Activated CD8-positive, alpha-beta T cell treated with anti-CD3 and anti-CD28 coated beads for 36 hours (primary cell): ENCODE data around the gene MRPL11. TPM values are rescaled to one million over a fixed set of nuclear protein-coding genes. Genes with fewer than 3 reads are reported as not detected.

ENCODE experiments used
- ATAC-seq: fragments of 200-7000 bp; cut with Tn5 transposase; one replicate; pipeline ENCODE4 v1.10.0; 2021; ENCODE audit warnings: mild to moderate bottlenecking, moderate library complexity
- CTCF ChIA-PET: fragments of 350-600 bp; sonication (Branson Sonifier 250); formaldehyde crosslinking; loops from one replicate; lab custom pipeline; 2021; ENCODE audit warnings: antibody characterized with exemption; lab: Charles Lee
- POLR2A ChIA-PET: fragments of 350-600 bp; sonication (Branson Sonifier 250); formaldehyde crosslinking; loops from one replicate; lab custom pipeline; 2021; ENCODE audit warnings: antibody characterized with exemption; lab: Charles Lee
- DNase-seq: peaks from one replicate; pipeline ENCODE4 v3.0.0-alpha.2; 2020
- H3K27ac Mint-ChIP-seq: one replicate; pipeline ENCODE4 v1.8.0; 2021; ENCODE audit warnings: mild to moderate bottlenecking, mixed read lengths
- H3K27me3 Mint-ChIP-seq: one replicate; pipeline ENCODE4 v1.8.0; 2021; ENCODE audit warnings: mixed read lengths
- H3K36me3 Mint-ChIP-seq: one replicate; pipeline ENCODE4 v1.8.0; 2021; ENCODE audit warnings: low read depth, mixed read lengths
- H3K4me1 Mint-ChIP-seq: one replicate; pipeline ENCODE4 v1.8.0; 2021; ENCODE audit warnings: low read depth, mixed read lengths
- H3K4me3 Mint-ChIP-seq: one replicate; pipeline ENCODE4 v1.8.0; 2021; ENCODE audit warnings: mild to moderate bottlenecking, moderate library complexity, mixed read lengths
- H3K9me3 Mint-ChIP-seq: one replicate; pipeline ENCODE4 v1.8.0; 2021; ENCODE audit warnings: mixed read lengths
- CTCF ChIP-seq: fragments of 200-600 bp; IDR thresholded peaks from one replicate; pipeline ENCODE4 v1.8.0; 2022; ENCODE audit warnings: antibody characterized with exemption, mild to moderate bottlenecking
- intact Hi-C: fragments of 100-400 bp; cut with micrococcal nuclease; formaldehyde crosslinking; loops from one replicate; pipeline ENCODE4 v1.10.0; 2022
- total RNA-seq, 2 experiments: library from RNA; stranded (reverse); gene quantifications; one replicate each; pipeline ENCODE4 v1.2.3, GENCODE V29; 2021

The MRPL11 gene
- total RNA-seq, 2 experiments from 2014 or later, result 135 to 142 TPM

GRCh38 chr11:66462911-66463310 is 24.3 kb upstream of the MRPL11 start:
- peak overlapping the region; percentile 78 for H3K27ac Mint-ChIP-seq
- peaks cover 48% of the 10 kb centered on the region for H3K4me1 Mint-ChIP-seq
- TF ChIP-seq CTCF, result no peak
- H3K36me3 Mint-ChIP-seq, result no peaks in the 10 kb centered on the region
- H3K9me3 Mint-ChIP-seq, result no peaks in the 10 kb centered on the region
- POLR2A ChIA-PET, result interaction anchor here (0.7 to 1.2 kb wide), 2 partner anchors 9 to 24 kb away, joined by 3 read pairs; partner anchors contain the start of gene MRPL11
- CTCF ChIA-PET, result interaction anchor here (0.9 to 3.0 kb wide), 5 partner anchors 9 to 216 kb away, joined by 3 to 13 read pairs (median 3); partner anchors contain the start of gene MRPL11
- ATAC-seq, result no peak
- H3K27me3 Mint-ChIP-seq, result no peaks in the 10 kb centered on the region
- no peak for DNase-seq
- no peak overlapping the region for H3K4me3 Mint-ChIP-seq
- intact Hi-C loops, result no loop called here

GRCh38 chr11:66462010-66462409 is 23.4 kb upstream of the MRPL11 start:
- CTCF ChIA-PET, result interaction anchor here (1.1 to 3.0 kb wide), 4 partner anchors 8 to 76 kb away, joined by 4 to 13 read pairs (median 5); partner anchors contain the start of gene MRPL11
- POLR2A ChIA-PET, result interaction anchor here (0.6 to 1.0 kb wide), 2 partner anchors 18 to 300 kb away, joined by 3 read pairs; partner anchors contain the start of gene DPP3
- ATAC-seq (no peak), DNase-seq (no peak)
- no peak for TF ChIP-seq CTCF
- peaks cover 45% of the 10 kb centered on the region for H3K4me1 Mint-ChIP-seq
- no peaks in the 10 kb centered on the region for H3K9me3 Mint-ChIP-seq
- no peak overlapping the region for H3K27ac Mint-ChIP-seq
- H3K27me3 Mint-ChIP-seq, result no peaks in the 10 kb centered on the region
- H3K36me3 Mint-ChIP-seq, result no peaks in the 10 kb centered on the region
- intact Hi-C loops, result no loop called here
- no peak overlapping the region for H3K4me3 Mint-ChIP-seq

GRCh38 chr11:66459138-66459778 is 20.6 kb upstream of the MRPL11 start:
- peaks cover 44% of the 10 kb centered on the region for H3K4me1 Mint-ChIP-seq
- ATAC-seq, result peak; percentile 75
- no peaks in the 10 kb centered on the region for H3K27me3 Mint-ChIP-seq
- H3K27ac Mint-ChIP-seq, result peak overlapping the region; percentile 78
- H3K36me3 Mint-ChIP-seq, result no peaks in the 10 kb centered on the region
- DNase-seq, result peak; percentile 70
- ChIA-PET CTCF (interaction anchor here (0.6 to 1.3 kb wide), 4 partner anchors 20 to 95 kb away, joined by 3 to 5 read pairs (median 4); partner anchors contain the start of gene MRPL11), POLR2A (interaction anchor here (0.9 to 1.7 kb wide), 3 partner anchors 10 to 179 kb away, joined by 3 to 6 read pairs (median 5); partner anchors contain the start of gene MRPL11)
- TF ChIP-seq CTCF, result no peak
- H3K9me3 Mint-ChIP-seq, result no peaks in the 10 kb centered on the region
- H3K4me3 Mint-ChIP-seq, result no peak overlapping the region
- intact Hi-C loops, result no loop called here

- Mint-ChIP-seq H3K36me3 (no peaks in the 10 kb centered on the region), H3K4me3 (no peak overlapping the region), H3K9me3 (no peaks in the 10 kb centered on the region), H3K27me3 (no peaks in the 10 kb centered on the region), H3K4me1 (peaks cover 45% of the 10 kb centered on the region), H3K27ac (no peak overlapping the region)
- ATAC-seq (no peak), DNase-seq (no peak)
- CTCF ChIA-PET, result interaction anchor here (0.9 kb wide), 2 partner anchors 10 to 19 kb away, joined by 3 read pairs; partner anchors contain the start of gene MRPL11
- TF ChIP-seq CTCF, result no peak
- POLR2A ChIA-PET, result interaction anchor here (1.7 kb wide), 1 partner anchor 11 kb away, joined by 6 read pairs; no protein-coding TSS in a partner anchor
- intact Hi-C loops, result no loop called here
These were observed 19.2 kb upstream of the MRPL11 start for GRCh38 chr11:66457826-66458225.

- Mint-ChIP-seq H3K27ac (peak overlapping the region; percentile 44), H3K9me3 (no peaks in the 10 kb centered on the region), H3K4me3 (no peak overlapping the region), H3K4me1 (peaks cover 36% of the 10 kb centered on the region), H3K36me3 (no peaks in the 10 kb centered on the region), H3K27me3 (no peaks in the 10 kb centered on the region)
- intact Hi-C loops, result no loop called here
- DNase-seq, result peak; percentile 19
- CTCF ChIA-PET, result interaction anchor here (1.3 to 3.1 kb wide), 3 partner anchors 8 to 69 kb away, joined by 4 to 12 read pairs (median 6); partner anchors contain the start of gene MRPL11
- no peak for TF ChIP-seq CTCF
- peak; percentile 28 for ATAC-seq
- POLR2A ChIA-PET, result interaction anchor here (1.6 kb wide), 1 partner anchor 39 kb away, joined by 3 read pairs; no protein-coding TSS in a partner anchor
These were observed 16.2 kb upstream of the MRPL11 start for GRCh38 chr11:66454828-66455227.
